ENCODE measurements around the gene SMOC2. TPM values are rescaled to one million over a fixed set of nuclear protein-coding genes. Genes with fewer than 3 reads are reported as not detected.
A peak's percentile ranks its signal among the peaks of the same experiment; 100 is the strongest.
"Not testable (repeated sequence)": the region's sequence is repeated elsewhere in the genome, so short reads cannot be mapped to it uniquely, and the experiment has no call there.

Gene SMOC2
- total RNA-seq, 1 donor from 2014 or later: 33.5 TPM

DNA sequence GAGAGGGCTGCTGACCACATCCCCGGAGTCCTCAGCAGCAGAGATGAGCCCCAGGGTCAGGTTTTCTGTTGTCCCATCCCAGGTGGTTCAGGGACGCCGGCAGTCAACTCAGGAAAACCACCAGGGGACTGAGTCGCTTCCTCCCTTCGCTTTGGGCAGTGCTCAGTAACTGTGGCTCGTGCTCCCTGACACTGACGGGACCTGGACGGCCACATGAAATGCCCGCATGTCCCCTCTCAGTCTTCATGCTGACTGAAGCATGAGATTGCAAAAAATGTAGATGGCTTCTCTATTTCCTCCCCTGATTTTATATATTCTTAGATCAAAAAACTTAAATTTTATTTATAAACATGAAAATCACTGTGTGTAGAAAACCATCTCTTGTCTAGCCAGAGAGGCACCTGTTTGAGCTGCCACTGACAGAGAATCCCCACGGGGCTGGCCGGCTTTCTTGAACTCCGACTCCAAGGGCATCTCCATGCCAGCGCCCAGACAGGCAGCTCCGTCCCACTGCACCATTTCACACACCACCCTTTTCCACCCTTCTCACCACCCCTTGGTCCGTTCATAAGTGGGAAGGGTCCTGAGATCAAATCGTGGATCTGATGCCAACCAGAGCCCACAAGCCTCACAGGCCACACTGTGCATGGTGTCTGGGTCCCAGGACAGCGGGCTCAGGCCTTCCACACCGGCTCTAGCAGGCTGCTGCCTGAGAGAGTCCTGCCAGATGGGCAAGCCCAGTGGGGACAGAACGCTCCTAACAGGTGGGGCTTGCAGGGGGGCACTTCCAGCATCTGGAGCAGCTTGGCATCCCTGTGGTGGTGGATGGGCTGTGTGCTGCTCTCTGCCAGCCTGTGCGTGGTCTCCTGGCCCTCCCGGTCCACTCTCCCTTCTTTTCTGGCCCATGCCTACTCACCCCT lies 98.2 kb downstream of the SMOC2 start:
- DNase-seq: no peak

DNA sequence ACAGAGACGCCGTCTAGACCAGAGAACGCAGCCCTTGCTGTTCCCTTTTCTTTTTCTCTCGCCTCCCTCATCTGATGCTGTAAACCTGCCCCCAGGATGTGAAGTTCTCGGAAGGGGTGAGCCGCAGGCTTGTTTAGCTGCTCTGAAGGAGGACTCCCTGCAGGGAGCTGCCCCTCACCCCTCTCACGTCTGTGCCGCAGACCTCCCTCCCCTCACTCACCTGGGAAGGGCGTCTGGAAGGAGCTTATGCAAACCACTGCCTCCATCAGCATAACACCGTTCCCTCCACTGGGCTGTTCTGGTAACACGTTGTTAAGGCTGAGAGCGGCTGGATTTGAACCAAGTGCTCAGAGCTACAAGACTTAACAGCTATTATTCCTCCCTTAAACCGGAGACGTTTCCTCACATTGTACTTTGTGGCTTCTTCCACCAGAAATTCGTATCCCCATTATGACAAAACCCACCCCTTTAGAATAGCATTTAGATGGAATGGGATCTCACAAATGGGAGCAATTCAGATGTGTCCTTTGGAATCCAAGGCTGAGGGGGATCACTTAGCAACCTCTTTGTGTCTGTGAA lies 99.8 kb downstream of the SMOC2 start:
- no peak for DNase-seq

DNA sequence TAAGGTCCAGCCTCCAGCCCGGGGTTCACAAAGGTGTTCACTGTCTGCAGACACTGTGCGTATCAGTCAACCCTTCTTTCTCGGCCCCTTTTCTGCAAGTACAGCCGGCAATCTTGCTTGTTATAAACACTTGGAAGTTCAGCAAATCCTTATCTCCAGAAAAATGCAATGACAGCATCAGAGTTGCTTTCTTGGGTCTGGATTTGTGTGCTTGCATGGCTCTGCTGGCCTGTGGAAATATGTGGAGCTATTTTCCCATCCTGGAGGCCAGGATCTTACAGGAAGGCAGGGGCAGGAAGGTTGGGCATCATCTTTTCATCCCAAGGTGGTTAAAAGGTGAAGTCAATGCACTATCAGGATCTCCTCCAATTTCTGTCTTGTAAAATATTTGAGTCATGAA lies 100.3 kb downstream of the SMOC2 start:
- DNase-seq: no peak

DNA sequence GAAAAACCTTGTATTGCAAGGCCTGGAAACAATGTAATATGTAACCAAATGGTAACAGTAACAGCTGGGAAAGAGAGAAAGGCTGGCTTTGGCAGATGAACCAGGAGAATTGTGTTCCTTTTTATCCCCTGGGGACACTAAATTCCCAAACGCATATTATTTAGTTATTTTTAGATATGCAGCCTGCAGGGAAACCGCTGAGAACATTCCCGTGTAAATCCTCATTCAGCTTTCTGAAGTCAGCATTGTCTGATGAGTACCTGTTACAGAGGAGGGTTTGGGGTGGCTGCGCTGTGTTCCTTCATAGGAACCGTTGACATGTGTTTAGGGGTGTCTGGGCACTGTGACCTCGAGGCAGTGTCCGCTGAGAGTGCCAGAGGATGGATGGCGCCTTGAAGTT lies 101.3 kb downstream of the SMOC2 start:
- DNase-seq: peak; percentile 48

DNA sequence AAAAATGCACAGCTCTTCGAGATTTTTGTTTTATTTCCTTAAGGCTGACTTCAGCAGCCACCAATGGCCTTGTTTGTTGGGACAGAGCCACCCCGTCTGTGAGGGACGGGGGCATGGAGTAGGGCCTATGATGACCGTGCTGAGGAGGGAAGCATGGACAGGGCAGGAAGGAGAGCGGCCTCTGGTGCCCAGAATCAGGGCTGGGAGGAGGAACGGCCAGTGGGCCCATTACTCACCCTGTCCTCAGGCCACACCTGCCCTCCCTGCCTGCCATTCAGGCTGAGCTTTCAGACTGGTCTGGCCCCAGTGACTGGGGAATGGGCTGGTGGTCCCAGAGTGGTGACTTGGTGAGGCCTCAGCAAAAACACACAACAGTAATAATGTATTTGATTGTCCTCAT lies 104.4 kb downstream of the SMOC2 start:
- no peak for DNase-seq

DNA sequence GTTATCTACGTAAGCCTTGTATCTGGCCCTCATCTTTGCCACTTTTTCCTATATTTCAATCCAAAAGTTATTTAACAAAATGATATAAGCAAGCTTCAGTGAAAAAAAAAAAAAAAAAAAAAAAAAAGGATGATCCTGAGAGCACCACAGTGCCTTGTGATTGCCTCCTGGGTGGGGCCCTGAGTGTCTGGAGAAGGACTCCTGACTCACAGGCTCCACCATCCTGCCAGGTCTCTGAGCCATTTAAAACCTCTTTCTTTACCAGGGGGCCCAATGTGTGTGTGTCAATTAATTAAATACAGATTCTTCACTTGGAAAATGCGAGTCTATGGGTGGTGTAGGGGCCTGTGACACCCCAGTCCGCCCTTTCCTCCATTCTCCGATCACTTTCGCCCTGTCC lies 105.2 kb downstream of the SMOC2 start:
- no peak for DNase-seq

DNA sequence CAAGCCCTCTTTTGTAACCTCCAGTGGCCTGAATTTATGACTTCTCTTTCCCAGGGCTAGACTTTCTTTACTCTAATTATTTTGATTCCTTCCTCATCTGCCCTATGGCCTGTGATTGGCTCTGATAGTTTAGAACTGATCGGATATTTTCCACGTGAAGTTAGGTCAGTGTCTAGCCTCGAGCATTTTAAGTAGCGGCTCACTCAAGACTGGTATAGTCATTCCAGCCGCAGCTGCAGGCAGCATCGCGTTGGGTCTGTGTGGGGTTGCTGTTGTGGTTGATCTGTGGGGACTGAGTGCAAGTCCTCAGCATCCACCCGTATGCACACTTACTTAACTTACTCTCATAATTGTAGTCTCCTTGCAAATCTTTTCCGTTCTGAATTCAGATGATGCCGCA lies 105.7 kb downstream of the SMOC2 start:
- DNase-seq: no peak

DNA sequence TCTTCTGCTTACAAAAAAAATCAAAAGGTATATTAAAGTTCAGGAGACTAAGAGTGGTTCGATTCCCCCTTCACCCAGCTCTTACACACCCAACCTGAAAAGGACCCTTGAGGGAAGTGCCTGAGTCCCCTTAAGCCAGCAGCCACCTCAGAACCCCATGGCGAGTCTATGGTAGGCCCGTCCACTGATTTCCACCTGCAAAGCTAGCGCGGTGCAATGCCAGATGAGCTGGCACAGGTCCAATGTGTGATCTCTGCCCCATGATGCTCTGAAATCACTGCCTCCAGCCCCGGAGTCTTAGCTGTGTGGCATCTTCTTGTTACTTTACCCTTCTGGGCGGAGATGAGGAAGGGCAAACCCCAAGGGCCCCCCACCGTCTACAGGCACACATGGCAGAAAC lies 109.3 kb downstream of the SMOC2 start:
- DNase-seq: no peak

DNA sequence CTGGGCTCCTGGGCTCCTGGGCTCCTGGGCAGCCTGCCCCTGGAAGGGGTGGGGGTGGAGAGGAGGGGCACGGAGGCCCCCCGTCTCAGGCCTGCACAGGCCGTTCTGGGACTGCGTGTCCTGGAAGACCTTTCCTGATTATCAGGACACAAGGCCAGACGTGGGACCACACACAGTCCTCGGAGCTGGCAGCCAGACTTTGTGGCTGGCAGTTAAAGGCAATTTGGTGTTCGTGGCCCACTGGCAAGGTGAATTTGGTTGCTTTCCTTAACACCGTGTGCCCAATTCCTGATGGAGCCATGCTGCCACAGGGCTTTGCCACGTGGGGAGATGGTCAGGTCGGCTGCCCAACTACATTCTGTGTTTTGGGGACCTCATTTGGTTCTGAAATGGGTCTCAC lies 113.5 kb downstream of the SMOC2 start:
- no peak for DNase-seq

DNA sequence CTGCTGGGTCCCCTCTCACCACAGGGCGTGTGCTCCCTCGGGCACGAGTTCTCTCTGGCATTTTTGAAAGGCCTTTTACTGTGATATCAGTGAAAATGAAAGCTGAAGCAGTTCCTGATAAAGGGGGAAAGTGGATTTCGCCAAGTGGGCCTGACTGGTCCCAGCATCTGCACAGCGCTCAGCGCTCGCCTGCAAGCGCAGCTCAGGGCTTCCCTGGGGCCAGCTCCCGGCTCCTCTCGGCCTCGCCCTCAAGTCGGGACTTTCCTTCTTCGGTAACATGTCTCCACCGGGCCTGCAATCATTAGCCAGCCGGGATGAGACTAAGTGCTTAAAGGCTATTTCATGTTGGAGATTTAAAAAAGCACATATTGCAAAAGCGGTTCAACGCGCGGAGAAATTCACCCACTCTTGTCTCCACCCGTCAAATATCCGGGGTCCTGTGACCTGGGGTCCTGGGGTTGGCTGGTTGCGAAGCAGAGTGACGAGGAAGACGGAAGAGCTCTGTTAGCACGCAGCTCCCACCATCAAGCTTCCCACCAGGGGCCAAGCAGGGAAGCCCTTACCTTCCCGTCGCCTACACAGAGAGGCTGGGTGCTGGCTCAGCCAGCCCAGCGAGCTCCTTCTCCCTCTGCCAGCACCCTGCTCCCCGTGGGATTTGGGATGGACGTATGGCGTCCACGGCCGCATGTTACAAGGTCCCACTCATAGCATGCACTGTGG lies 114.1 kb downstream of the SMOC2 start:
- no peak for DNase-seq

DNA sequence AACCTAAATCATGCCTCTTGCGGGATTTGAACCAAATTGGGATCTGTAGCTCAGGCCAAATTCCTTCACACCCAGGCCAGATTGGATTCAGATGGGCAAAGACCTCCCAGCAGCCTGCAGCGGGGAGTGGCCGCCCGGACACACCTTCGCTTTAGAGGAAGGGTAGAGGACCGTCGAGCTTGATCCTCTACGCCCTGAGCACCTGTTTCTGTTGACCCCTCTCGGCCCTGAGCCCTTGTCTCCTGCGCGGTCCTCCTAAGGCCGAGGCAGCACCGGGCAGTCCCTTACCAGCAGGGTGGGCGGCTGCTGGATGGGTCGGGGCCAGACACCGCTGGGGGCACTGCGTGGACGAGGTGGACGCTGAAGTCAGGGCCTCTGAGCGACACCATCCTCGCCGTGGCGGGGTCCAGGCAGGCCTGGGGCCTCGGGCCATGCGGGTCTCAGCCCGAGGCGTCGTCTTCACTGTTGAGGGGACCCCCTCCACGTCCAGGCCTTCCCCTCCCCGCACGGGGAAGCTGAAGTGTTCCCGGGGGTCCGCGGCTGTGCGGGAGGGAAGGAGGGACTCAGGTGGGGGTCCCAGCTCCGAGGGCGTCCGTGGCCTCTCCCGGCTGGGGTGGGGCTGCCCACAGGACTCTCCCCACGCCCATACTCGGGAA lies 114.8 kb downstream of the SMOC2 start:
- DNase-seq: no peak

DNA sequence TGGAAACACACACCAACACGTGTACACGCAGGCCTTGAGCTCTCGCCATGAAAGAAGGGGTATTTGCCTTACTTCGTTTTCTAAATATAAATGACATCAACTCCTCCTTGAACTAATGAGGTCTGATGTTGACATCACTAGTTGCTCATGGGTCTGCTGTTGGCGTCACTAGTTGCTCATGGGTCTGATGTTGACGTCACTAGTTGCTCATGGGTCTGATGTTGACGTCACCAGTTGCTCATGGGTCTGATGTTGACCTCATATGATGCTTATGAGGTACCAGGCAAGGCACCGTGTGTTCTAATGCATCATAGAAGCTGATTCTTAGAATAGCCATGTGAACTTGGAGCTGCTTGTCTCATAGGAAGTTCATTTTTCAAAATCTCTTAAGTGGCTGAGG lies 116.5 kb downstream of the SMOC2 start:
- DNase-seq: no peak

DNA sequence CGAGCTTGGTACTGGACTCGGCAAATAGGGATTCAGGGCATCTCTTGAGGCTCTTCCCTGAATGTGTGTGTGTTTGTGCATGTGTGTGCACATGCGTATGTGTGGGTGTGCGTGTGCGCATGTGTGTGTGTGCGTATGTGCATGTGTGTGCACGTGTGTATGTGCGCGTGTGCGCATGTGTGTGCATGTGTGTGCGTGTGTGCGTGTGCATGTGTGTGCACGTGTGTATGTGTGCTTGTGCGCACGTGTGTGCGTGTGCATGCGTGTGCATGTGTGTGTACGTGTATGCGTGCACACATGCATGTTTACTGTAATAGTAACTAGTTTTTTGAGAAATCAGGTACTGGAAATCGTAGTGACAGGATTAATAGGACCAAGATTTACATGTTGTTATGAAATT lies 117.7 kb downstream of the SMOC2 start:
- no peak for DNase-seq

DNA sequence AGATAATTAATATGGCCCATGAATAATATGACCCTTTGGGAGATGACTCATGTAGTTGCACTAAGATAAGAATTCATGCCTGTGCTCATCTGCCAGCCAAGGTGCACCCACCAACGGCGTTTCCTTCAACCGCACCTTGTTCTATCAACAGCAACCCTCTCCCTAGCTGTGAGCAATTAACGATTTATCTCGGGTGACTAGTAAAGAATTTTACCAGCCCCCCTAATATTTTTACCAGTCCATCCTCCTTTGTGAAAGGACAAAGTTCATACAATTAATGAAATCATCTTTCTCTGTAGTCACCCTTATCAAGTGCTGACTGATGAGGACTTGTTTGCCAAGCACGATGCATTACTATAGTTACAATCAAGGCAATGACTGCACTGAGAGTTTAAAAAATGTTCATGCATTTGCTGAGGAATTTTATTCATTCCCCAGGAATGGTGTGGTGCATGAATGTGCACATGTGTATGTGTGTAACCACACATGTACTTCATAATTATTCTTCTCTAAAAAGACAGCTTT lies 118.7 kb downstream of the SMOC2 start:
- no peak for DNase-seq

DNA sequence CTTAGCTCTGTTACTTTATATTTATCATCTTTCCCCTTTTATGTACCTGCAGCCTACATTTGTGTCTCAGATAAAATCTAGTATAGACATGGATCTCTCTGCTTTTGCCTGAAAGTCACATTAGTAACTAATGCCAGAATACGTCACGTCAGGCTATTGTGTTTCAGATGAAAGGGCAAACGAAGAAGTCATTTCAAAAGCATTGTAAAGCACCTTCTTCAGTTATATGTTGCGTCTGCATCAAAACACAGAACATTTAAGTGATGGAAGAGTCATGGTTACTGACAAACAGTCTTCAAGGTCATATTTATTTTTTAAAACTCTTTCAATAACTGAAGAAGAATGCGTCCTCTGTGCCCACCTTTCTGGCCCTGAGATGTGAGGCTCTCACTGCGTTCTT lies 119.1 kb downstream of the SMOC2 start:
- DNase-seq: no peak

DNA sequence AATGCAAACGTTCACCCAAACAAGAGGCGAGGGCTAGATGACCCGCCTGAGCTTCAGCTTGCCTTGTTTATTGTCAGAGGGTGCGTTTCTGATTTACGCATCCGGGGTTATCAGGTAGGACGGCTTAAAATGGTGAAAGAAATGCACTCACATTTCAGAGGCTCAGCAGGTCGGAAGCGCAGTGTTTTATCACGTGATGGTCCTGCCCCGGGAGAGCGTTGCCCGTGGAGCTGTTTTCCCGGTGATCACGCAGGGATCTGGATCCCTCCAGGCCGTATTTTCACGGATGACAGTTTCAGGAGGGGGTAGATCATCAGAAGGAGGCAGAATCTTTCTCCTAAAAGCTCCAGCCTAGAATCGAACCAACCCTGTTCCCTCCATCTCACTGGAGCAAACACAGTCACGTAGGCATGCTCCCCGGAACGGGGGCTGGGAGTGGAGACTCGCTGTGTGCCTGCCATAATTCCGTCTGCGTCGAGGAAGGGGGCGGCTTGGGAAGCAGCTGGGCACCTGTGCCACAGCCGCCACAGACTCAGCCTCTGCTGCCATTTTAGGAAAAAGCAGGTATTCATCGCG lies 121.7 kb downstream of the SMOC2 start:
- no peak for DNase-seq

DNA sequence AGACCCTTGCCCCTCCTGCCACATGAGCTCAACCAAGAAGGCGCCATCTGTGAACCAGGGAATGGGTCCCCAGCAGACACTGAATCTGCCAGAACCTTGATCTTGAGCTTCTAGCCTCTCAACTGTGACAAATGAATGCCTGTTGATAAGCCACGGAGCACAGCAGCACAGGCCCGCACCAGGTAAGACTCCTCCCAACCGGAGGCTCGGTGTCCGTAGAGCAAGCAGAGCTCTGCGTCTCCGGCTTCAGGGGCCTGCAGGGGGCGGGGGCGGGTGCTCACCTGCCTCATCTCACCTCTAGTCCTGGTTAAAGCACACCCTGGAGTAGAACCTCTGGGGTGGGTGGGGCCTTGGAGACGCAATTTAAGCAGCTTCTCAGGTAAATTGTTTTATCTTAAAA lies 122.7 kb downstream of the SMOC2 start:
- DNase-seq: no peak

DNA sequence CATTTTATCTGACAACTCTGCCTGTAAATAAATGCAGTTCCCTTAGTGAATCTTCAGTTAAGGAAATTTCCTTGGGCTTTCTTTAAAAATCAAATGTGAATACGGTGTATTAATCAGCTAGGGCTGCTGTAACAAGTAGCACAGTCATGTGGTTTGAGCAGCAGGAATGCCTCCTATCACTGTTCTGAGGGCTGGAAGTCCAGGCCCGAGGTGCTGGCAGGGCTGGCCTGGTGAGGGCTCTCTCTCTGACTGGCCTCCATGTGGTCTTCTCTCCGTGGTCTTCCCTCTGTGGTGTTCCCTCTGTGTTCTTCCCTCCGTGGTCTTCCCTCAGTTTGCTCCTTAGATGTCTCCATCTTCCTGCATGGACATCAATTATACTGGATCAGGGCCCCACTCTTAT lies 124.1 kb downstream of the SMOC2 start:
- DNase-seq: no peak

DNA sequence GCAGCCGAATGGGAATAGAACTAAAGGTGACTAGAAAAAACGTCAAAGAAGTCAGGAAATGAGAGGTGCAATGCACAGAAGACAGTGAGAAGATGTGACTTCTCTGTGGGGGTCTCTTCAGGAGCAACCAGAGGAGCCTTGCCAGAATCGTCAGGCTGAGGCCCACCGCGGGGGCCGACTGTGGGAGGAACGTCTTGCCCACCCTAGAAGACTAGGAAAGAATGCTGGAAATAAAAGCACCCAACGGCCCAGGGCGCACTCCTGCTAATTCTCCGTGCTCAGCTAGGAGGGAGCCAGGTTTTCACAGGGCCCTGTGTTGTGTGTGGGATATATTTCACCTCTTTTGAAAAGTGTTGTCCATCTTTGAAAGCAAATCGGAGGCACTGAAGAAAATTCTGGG lies 129.2 kb downstream of the SMOC2 start:
- no peak for DNase-seq

DNA sequence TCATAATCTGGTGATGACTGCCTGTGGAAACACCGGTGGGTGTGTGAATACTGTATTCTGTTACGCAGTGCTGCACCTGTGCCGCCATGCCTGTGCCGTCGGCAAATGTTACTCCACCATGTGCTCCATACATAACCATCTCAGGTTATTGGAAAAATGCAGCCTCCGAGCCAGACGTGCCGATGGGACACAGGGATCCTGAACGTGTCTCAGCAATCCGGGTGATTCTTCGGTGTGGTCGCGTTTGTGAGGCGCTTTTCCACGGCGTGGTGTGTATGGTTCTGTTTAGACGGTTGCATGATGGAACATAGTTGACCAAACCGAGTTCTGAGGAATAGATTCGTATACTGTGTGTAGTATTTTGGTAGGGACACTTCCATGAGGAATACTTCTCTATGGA lies 130.3 kb downstream of the SMOC2 start:
- no peak for DNase-seq

DNA sequence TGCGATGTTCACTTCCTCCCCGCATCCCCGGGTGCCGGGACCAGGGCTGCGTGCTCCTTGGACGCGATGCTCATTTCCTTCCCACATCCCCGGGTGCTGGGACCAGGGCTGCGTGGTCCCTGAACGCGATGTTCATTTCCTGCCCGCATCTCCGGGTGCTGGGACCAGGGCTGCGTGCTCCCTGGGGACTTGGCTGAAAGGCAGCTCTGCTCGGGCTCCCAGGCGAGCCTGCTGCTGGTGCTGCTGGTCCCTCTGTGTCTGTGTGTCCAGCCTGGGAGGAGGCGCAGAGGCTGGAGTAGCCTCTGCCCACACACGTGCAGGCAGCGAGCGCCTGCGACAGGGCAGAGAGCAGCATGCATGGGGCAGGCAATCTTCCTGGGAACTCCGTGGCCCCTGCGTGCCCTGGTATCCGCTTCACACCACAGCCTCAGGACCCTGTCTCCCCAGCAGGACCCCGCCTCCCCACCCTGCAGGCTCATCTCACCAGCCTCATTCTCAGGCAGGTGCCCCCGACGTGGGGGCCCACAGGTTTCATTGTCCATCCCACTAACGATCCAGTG lies 132.4 kb downstream of the SMOC2 start:
- DNase-seq: not testable (repeated sequence)

Measured in tongue (tissue), 2 donors.